Measurements from ENCODE around the gene SOS2. TPM values are rescaled to one million over a fixed set of nuclear protein-coding genes. Genes with fewer than 3 reads are reported as not detected.

SOS2 gene
- total and polyA plus RNA-seq, 10 of the 15 experiments (the other 5 are each of a cell fraction or from before 2014, with no cell fraction given): 2.1 to 16.8 (median 8.4) TPM

DNA sequence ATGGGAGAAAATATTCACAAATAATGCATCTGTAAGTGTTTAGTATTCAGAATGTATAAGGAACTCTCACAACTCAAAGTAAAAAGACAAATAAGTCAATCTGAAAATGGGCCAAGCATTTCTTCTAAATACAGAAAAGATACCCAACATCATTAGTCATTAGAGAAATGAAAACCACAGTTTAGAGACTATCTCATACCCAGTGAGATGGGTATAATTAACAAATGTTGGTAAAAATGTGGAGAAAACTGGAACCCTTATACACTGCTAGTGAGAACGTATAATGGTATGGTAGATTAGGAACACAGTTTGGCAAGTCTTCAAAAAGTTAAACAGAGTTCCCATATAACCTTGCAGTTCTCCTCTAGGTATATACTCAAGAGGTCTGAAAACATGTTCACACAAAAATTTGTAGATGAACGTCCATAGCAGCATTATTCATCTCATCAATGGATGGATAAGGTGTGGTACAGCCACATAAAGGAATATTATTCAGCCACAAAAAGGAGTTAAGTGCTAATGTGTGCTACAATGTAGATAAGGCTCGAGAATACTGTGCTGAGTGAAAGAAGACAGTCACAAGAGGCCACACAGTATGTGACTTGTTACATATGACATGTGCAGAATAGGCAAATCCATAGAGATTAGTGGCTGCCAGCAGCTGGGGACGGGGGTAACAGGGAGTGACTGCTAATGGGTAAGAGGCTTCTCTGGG is 120.9 kb downstream of the SOS2 start (continued):
- TF ChIP-seq, protein P1, sequence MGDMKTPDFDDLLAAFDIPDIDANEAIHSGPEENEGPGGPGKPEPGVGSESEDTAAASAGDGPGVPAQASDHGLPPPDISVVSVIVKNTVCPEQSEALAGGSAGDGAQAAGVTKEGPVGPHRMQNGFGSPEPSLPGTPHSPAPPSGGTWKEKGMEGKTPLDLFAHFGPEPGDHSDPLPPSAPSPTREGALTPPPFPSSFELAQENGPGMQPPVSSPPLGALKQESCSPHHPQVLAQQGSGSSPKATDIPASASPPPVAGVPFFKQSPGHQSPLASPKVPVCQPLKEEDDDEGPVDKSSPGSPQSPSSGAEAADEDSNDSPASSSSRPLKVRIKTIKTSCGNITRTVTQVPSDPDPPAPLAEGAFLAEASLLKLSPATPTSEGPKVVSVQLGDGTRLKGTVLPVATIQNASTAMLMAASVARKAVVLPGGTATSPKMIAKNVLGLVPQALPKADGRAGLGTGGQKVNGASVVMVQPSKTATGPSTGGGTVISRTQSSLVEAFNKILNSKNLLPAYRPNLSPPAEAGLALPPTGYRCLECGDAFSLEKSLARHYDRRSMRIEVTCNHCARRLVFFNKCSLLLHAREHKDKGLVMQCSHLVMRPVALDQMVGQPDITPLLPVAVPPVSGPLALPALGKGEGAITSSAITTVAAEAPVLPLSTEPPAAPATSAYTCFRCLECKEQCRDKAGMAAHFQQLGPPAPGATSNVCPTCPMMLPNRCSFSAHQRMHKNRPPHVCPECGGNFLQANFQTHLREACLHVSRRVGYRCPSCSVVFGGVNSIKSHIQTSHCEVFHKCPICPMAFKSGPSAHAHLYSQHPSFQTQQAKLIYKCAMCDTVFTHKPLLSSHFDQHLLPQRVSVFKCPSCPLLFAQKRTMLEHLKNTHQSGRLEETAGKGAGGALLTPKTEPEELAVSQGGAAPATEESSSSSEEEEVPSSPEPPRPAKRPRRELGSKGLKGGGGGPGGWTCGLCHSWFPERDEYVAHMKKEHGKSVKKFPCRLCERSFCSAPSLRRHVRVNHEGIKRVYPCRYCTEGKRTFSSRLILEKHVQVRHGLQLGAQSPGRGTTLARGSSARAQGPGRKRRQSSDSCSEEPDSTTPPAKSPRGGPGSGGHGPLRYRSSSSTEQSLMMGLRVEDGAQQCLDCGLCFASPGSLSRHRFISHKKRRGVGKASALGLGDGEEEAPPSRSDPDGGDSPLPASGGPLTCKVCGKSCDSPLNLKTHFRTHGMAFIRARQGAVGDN (IDR thresholded peaks at IDR 0.05): no peak
- no peak for TF ChIP-seq POU2F2 (IDR thresholded peaks at IDR 0.05; ENCODE audit: borderline replicate concordance, low read depth, low read length)
- TF ChIP-seq LARP7 (IDR thresholded peaks at IDR 0.05): no peak
- no peak for TF ChIP-seq EP300 (IDR thresholded peaks at IDR 0.05; ENCODE audit: borderline replicate concordance in 1 of 2, control insufficient read depth in 1 of 2, low read depth in 2 of 2, low read length in 2 of 2)
- no peak for TF ChIP-seq POLR2AphosphoS2 (IDR thresholded peaks at IDR 0.05; ENCODE audit: low read depth, low read length)
- no peak for TF ChIP-seq RFX5 (IDR thresholded peaks at IDR 0.05; ENCODE audit: low read depth, low read length)

DNA sequence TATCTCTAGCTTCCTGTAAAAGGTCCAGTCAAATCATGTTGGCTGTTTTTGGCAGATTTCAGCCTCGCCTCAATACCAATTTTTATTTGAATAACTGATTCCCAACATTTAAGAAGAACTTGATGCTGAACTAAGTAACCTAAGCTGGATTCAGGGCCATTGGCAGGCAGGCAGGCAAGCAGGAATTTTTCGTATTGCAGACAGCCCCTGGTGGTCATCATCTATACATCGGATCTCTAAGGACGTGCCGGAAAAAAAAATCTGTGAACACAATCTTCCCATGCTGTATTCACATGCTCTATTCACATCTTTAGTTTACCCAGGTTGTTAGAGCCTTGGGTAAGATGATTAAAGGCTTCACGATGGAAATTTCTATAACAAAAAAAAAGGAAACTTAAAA is 122.0 kb downstream of the SOS2 start:
- H3K27ac ChIP-seq (ENCODE audit: control insufficient read depth, insufficient read depth): no peak overlapping the region
- H3K4me3 ChIP-seq: no peak overlapping the region
- DNase-seq (ENCODE audit: low read depth, low spot score) (no peak), FAIRE-seq (no peak), ATAC-seq (no peak)
- peaks cover 18% of the 10 kb centered on the region for H3K4me1 ChIP-seq (ENCODE audit: control insufficient read depth, insufficient read depth, low read length)
- peaks cover 3% of the 10 kb centered on the region; the same call in 1 of the 3 replicates for H3K9me3 ChIP-seq (replicated peaks; ENCODE audit: control insufficient read depth, insufficient read depth, low read length)
- H3K9ac ChIP-seq (ENCODE audit: control insufficient read depth, insufficient read depth, low read length): no peak overlapping the region
- ChIA-PET SMC1A (ENCODE audit: uncharacterized antibody, unreplicated experiment) (interaction anchor here (1.0 kb wide), 1 partner anchor 244 kb away, joined by 3 read pairs; no protein-coding TSS in a partner anchor), POLR2A (no interaction called here), CTCF (no interaction called here), RAD21 (ENCODE audit: unreplicated experiment) (interaction anchor here (1.4 kb wide), 1 partner anchor 247 kb away, joined by 3 read pairs; no protein-coding TSS in a partner anchor)
- 98% methylated on average over 6 of the region's 6 CpGs for WGBS (ENCODE audit: insufficient coverage, insufficient replicate concordance, low lambda C conversion rate, missing lambda C conversion rate)
- H4K20me1 ChIP-seq (ENCODE audit: control insufficient read depth, insufficient read depth): no peaks in the 10 kb centered on the region
- H2AFZ ChIP-seq (ENCODE audit: control insufficient read depth, low read depth, low read length): no peak overlapping the region
- H3K27me3 ChIP-seq (replicated peaks in 1 of 2; ENCODE audit: control insufficient read depth in 2 of 2, insufficient read depth in 2 of 2, low read length in 1 of 2): no peaks in the 10 kb centered on the region
- intact Hi-C loops (cut with micrococcal nuclease; ENCODE audit: unreplicated experiment): no loop called here
- H3K36me3 ChIP-seq (ENCODE audit: control insufficient read depth in 2 of 2, insufficient read depth in 2 of 2, low read length in 1 of 2): peaks cover 2 to 24% of the 10 kb centered on the region in 2 experiments; a peak in 3 of 4 replicates
- no peak overlapping the region for H3K4me2 ChIP-seq (ENCODE audit: control insufficient read depth, insufficient read depth)
- BruUV-seq (replicated peaks): no TSS peak
- H3K79me2 ChIP-seq (ENCODE audit: control insufficient read depth, insufficient read depth, low read length): peaks cover 23% of the 10 kb centered on the region
- in situ Hi-C loops (cut with MboI): no loop called here
- TF ChIP-seq MYC (IDR thresholded peaks at IDR 0.05; ENCODE audit: insufficient read depth, insufficient read length, insufficient replicate concordance, low read length, severe bottlenecking): no peak
- no peak for TF ChIP-seq TBL1XR1 (IDR thresholded peaks at IDR 0.05; ENCODE audit: low read depth, low read length)
- no peak for TF ChIP-seq NFIC (IDR thresholded peaks at IDR 0.05; ENCODE audit: low read depth, low read length)
- no peak for TF ChIP-seq YY1 (IDR thresholded peaks at IDR 0.05; ENCODE audit: low read depth, low read length)
- TF ChIP-seq PAX8 (IDR thresholded peaks at IDR 0.05): no peak
- no peak for TF ChIP-seq SP1 (IDR thresholded peaks at IDR 0.05; ENCODE audit: low read depth, low read length)
- TF ChIP-seq, protein P2, sequence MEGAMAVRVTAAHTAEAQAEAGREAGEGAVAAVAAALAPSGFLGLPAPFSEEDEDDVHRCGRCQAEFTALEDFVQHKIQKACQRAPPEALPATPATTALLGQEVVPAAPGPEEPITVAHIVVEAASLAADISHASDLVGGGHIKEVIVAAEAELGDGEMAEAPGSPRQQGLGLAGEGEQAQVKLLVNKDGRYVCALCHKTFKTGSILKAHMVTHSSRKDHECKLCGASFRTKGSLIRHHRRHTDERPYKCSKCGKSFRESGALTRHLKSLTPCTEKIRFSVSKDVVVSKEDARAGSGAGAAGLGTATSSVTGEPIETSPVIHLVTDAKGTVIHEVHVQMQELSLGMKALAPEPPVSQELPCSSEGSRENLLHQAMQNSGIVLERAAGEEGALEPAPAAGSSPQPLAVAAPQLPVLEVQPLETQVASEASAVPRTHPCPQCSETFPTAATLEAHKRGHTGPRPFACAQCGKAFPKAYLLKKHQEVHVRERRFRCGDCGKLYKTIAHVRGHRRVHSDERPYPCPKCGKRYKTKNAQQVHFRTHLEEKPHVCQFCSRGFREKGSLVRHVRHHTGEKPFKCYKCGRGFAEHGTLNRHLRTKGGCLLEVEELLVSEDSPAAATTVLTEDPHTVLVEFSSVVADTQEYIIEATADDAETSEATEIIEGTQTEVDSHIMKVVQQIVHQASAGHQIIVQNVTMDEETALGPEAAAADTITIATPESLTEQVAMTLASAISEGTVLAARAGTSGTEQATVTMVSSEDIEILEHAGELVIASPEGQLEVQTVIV (IDR thresholded peaks at IDR 0.05; ENCODE audit: borderline replicate concordance, partially characterized antibody): no peak
- TF ChIP-seq TARDBP (IDR thresholded peaks at IDR 0.05; ENCODE audit: borderline replicate concordance): no peak
